ENCODE data around the gene CDYL2. TPM values are rescaled to one million over a fixed set of nuclear protein-coding genes. Genes with fewer than 3 reads are reported as not detected.

CDYL2 gene
- total and polyA plus RNA-seq, 4 donors: 0.84 to 4.1 (median 2.3) TPM

DNA sequence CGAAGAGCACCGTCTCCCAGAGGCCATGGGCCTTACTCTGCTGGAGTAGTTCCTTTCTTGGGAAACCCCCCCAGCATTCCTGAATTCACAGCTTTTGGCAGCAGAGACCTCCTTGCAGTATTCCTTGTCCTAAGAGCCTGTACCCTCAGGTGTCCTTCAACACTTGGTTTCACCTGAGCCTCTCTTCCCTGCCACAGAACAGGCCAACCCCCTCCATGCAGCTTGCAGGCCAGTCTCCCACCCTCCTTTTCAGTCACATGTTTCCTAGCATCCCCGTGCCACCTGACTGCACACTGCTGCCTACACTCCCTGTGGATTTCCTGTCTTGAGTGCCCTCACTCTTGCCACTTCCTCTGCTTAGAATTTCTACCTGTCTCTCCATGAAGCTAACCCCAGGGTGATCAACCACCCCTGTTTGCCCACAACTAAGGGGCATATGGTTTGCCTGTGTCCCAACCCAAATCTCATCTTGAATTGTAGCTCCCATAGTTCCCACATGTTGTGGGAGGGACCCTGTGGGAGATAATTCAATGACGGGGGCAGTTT is 198.1 kb downstream of the CDYL2 start:
- Histone ChIP-seq H3K4me3 (ENCODE audit: low read depth in 1 of 3, low read length in 3 of 3) (no peak overlapping the region), H3K9ac (ENCODE audit: low read depth in 1 of 2, low read length in 2 of 2) (no peak overlapping the region), H3K4me1 (ENCODE audit: control insufficient read depth in 4 of 4, insufficient read depth in 4 of 4, low read length in 3 of 4) (no peaks in the 10 kb centered on the region), H3K27me3 (ENCODE audit: control insufficient read depth in 4 of 4, insufficient read depth in 4 of 4, low read length in 3 of 4) (no peaks in the 10 kb centered on the region), H3K36me3 (ENCODE audit: control insufficient read depth in 4 of 4, insufficient read depth in 3 of 4, low read depth in 1 of 4, low read length in 3 of 4) (peaks cover 1 to 6% (median 4%) of the 10 kb centered on the region in 4 donors), H3K9me3 (ENCODE audit: control insufficient read depth in 4 of 4, low read length in 3 of 4) (no peaks in the 10 kb centered on the region), H3K27ac (ENCODE audit: low read depth in 1 of 2, low read length in 2 of 2) (no peak overlapping the region)
- DNase-seq (ENCODE audit: low spot score): peak; percentile 16
- no peak for TF ChIP-seq TAF1 (conservative IDR thresholded peaks at IDR 0.05)
- TF ChIP-seq FOXA1 (IDR thresholded peaks at IDR 0.05): no peak
- no peak for TF ChIP-seq GABPA (IDR thresholded peaks at IDR 0.05 in 1 of 2, conservative IDR thresholded peaks at IDR 0.05 in 1 of 2)
- TF ChIP-seq EGR1 (IDR thresholded peaks at IDR 0.05; ENCODE audit: low read depth in 2 of 2): no peak
- WGBS: 94% methylated on average over 4 of the region's 4 CpGs

DNA sequence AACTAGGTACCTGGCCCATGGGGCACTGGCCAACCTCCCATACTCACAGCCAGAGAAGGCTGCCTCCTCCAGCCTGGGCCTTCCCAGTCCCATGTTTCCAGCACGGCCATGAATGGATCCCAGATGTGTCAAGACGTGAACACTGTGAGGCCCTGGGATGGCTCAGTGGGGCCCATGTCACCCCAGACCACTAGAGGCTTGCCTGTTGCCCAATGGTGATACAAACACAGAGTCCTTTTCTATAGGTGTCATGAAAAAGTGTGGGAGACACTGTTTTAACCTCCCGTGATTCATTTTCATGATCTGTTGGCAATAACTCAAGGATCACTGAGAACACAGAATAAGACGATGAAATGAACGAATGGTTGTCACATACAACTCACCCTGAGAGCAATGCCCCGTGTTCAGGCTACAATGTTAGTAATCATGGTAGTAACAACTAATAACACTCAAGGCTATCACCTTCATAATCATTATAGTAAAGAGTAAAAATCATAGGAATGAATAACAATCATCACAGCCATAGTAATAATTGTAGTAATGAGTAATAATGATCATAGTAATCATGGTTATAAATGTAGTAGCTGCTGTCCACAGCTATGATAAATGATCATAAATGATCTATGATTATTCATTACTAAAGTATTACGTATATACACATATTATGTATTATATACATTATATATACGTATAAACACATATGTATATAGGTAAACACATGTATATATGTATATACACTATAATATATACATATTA is 199.6 kb downstream of the CDYL2 start:
- TF ChIP-seq, protein P1, sequence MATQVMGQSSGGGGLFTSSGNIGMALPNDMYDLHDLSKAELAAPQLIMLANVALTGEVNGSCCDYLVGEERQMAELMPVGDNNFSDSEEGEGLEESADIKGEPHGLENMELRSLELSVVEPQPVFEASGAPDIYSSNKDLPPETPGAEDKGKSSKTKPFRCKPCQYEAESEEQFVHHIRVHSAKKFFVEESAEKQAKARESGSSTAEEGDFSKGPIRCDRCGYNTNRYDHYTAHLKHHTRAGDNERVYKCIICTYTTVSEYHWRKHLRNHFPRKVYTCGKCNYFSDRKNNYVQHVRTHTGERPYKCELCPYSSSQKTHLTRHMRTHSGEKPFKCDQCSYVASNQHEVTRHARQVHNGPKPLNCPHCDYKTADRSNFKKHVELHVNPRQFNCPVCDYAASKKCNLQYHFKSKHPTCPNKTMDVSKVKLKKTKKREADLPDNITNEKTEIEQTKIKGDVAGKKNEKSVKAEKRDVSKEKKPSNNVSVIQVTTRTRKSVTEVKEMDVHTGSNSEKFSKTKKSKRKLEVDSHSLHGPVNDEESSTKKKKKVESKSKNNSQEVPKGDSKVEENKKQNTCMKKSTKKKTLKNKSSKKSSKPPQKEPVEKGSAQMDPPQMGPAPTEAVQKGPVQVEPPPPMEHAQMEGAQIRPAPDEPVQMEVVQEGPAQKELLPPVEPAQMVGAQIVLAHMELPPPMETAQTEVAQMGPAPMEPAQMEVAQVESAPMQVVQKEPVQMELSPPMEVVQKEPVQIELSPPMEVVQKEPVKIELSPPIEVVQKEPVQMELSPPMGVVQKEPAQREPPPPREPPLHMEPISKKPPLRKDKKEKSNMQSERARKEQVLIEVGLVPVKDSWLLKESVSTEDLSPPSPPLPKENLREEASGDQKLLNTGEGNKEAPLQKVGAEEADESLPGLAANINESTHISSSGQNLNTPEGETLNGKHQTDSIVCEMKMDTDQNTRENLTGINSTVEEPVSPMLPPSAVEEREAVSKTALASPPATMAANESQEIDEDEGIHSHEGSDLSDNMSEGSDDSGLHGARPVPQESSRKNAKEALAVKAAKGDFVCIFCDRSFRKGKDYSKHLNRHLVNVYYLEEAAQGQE (IDR thresholded peaks at IDR 0.05): no peak
- TF ChIP-seq, protein P2, sequence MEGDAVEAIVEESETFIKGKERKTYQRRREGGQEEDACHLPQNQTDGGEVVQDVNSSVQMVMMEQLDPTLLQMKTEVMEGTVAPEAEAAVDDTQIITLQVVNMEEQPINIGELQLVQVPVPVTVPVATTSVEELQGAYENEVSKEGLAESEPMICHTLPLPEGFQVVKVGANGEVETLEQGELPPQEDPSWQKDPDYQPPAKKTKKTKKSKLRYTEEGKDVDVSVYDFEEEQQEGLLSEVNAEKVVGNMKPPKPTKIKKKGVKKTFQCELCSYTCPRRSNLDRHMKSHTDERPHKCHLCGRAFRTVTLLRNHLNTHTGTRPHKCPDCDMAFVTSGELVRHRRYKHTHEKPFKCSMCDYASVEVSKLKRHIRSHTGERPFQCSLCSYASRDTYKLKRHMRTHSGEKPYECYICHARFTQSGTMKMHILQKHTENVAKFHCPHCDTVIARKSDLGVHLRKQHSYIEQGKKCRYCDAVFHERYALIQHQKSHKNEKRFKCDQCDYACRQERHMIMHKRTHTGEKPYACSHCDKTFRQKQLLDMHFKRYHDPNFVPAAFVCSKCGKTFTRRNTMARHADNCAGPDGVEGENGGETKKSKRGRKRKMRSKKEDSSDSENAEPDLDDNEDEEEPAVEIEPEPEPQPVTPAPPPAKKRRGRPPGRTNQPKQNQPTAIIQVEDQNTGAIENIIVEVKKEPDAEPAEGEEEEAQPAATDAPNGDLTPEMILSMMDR (IDR thresholded peaks at IDR 0.05; ENCODE audit: low read depth, low read length, missing input control): no peak
- TF ChIP-seq SP1 (IDR thresholded peaks at IDR 0.05) (no peak), RXRA (IDR thresholded peaks at IDR 0.05) (no peak), FOXA2 (IDR thresholded peaks at IDR 0.05) (no peak)
- H3K27ac ChIP-seq (ENCODE audit: low read depth in 1 of 2, low read length in 2 of 2): no peak overlapping the region
- no peak overlapping the region for H3K9ac ChIP-seq (ENCODE audit: low read depth in 1 of 2, low read length in 2 of 2)
- H3K27me3 ChIP-seq (ENCODE audit: control insufficient read depth in 4 of 4, insufficient read depth in 4 of 4, low read length in 3 of 4): no peaks in the 10 kb centered on the region
- 92% methylated on average over 8 of the region's 8 CpGs for WGBS
- peaks cover 1 to 6% (median 4%) of the 10 kb centered on the region in 4 donors for H3K36me3 ChIP-seq (ENCODE audit: control insufficient read depth in 4 of 4, insufficient read depth in 3 of 4, low read depth in 1 of 4, low read length in 3 of 4)
- H3K4me1 ChIP-seq (ENCODE audit: control insufficient read depth in 4 of 4, insufficient read depth in 4 of 4, low read length in 3 of 4): no peaks in the 10 kb centered on the region
- H3K4me3 ChIP-seq (ENCODE audit: low read depth in 1 of 3, low read length in 3 of 3): no peak overlapping the region
- DNase-seq (ENCODE audit: low spot score): no peak
- H3K9me3 ChIP-seq (ENCODE audit: control insufficient read depth in 4 of 4, low read length in 3 of 4): no peaks in the 10 kb centered on the region

DNA sequence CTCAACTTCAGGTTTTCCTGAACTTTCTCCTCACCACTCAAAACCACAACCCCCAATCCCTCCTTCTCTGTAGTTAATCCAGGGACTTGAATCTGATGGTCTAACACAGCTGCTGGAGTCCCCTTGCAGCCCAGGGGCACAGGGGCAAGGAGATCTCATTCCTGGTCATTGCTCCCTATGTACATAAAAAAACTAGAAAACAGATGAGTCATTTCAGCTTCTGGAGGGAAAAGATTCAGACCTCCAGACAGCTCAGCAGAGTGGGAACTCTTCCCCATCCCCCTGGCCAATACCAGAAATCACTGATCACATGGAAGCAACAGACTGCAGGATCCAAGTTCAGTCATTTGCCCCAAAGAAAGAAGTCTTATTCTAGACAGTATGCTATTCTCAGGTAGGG is 201.5 kb downstream of the CDYL2 start:
- DNase-seq (ENCODE audit: low spot score): peak; percentile 8
- H3K9ac ChIP-seq (ENCODE audit: low read depth in 1 of 2, low read length in 2 of 2): no peak overlapping the region
- H3K27ac ChIP-seq (ENCODE audit: low read depth in 1 of 2, low read length in 2 of 2): no peak overlapping the region
- peaks cover 1 to 6% (median 3%) of the 10 kb centered on the region in 4 donors for H3K36me3 ChIP-seq (ENCODE audit: control insufficient read depth in 4 of 4, insufficient read depth in 3 of 4, low read depth in 1 of 4, low read length in 3 of 4)
- H3K27me3 ChIP-seq (ENCODE audit: control insufficient read depth in 4 of 4, insufficient read depth in 4 of 4, low read length in 3 of 4): no peaks in the 10 kb centered on the region
- no peaks in the 10 kb centered on the region for H3K4me1 ChIP-seq (ENCODE audit: control insufficient read depth in 4 of 4, insufficient read depth in 4 of 4, low read length in 3 of 4)
- no peak overlapping the region for H3K4me3 ChIP-seq (ENCODE audit: low read depth in 1 of 3, low read length in 3 of 3)
- H3K9me3 ChIP-seq (ENCODE audit: control insufficient read depth in 4 of 4, low read length in 3 of 4): no peaks in the 10 kb centered on the region
- no peak for TF ChIP-seq SP1 (IDR thresholded peaks at IDR 0.05)
- no peak for TF ChIP-seq RAD21 (IDR thresholded peaks at IDR 0.05)
- no peak for TF ChIP-seq YY1 (IDR thresholded peaks at IDR 0.05)
- TF ChIP-seq, protein P3, sequence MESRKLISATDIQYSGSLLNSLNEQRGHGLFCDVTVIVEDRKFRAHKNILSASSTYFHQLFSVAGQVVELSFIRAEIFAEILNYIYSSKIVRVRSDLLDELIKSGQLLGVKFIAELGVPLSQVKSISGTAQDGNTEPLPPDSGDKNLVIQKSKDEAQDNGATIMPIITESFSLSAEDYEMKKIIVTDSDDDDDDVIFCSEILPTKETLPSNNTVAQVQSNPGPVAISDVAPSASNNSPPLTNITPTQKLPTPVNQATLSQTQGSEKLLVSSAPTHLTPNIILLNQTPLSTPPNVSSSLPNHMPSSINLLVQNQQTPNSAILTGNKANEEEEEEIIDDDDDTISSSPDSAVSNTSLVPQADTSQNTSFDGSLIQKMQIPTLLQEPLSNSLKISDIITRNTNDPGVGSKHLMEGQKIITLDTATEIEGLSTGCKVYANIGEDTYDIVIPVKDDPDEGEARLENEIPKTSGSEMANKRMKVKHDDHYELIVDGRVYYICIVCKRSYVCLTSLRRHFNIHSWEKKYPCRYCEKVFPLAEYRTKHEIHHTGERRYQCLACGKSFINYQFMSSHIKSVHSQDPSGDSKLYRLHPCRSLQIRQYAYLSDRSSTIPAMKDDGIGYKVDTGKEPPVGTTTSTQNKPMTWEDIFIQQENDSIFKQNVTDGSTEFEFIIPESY (IDR thresholded peaks at IDR 0.05): no peak
- no peak for TF ChIP-seq FOXA1 (IDR thresholded peaks at IDR 0.05)
- TF ChIP-seq HNF4A (conservative IDR thresholded peaks at IDR 0.05): no peak
- TF ChIP-seq, protein P2 (IDR thresholded peaks at IDR 0.05; ENCODE audit: low read depth, low read length, missing input control): no peak
- TF ChIP-seq, protein P4, sequence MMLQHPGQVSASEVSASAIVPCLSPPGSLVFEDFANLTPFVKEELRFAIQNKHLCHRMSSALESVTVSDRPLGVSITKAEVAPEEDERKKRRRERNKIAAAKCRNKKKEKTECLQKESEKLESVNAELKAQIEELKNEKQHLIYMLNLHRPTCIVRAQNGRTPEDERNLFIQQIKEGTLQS (IDR thresholded peaks at IDR 0.05): no peak
- TF ChIP-seq, protein P5, sequence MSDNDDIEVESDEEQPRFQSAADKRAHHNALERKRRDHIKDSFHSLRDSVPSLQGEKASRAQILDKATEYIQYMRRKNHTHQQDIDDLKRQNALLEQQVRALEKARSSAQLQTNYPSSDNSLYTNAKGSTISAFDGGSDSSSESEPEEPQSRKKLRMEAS (IDR thresholded peaks at IDR 0.05): no peak

Data from liver (tissue), 9 donors.